ENCODE data around the gene HSBP1L1.

GRCh38 chr18:80009661-80010550 is 45.5 kb downstream of the HSBP1L1 start:
- TF ChIP-seq CTCF (IDR thresholded peaks at IDR 0.05) = no peak
- TF ChIP-seq EP300 (IDR thresholded peaks at IDR 0.05) = no peak
- TF ChIP-seq POLR2A (IDR thresholded peaks at IDR 0.05) = no peak
- no peak for TF ChIP-seq POLR2AphosphoS5 (IDR thresholded peaks at IDR 0.05)

Data from upper lobe of left lung (tissue), 4 donors.